DOHH2 (cell line): ENCODE data around the gene LNX1.

Source experiments
- H3F3A ChIP-seq: fragments of 200-600 bp; sonication (generic), shearing (Covaris generic); 2 replicates; pipeline ENCODE4 v1.6.0; 2016; ENCODE audit warnings: antibody characterized with exemption, mild to moderate bottlenecking; ENCODE audit not compliant: control insufficient read depth, insufficient read depth
- H3K27ac ChIP-seq: fragments of 200-600 bp; sonication (generic); 2 replicates; pipeline ENCODE4 v1.5.1; 2014; ENCODE audit warnings: low read depth, mild to moderate bottlenecking, low read length, moderate library complexity
- H3K27me3 ChIP-seq: fragments of 200-600 bp; sonication (generic); 2 replicates; pipeline ENCODE4 v1.6.1; 2014; ENCODE audit warnings: mild to moderate bottlenecking, low read length, mixed read lengths; ENCODE audit not compliant: control insufficient read depth
- H3K36me3 ChIP-seq: fragments of 200-600 bp; sonication (generic); 2 replicates; pipeline ENCODE4 v1.6.1; 2014; ENCODE audit warnings: mild to moderate bottlenecking, low read length, moderate library complexity, mixed read lengths; ENCODE audit not compliant: control insufficient read depth
- H3K4me1 ChIP-seq: fragments of 200-600 bp; sonication (generic); 2 replicates; pipeline ENCODE4 v1.6.1; 2014; ENCODE audit warnings: mild to moderate bottlenecking, low read length, mixed read lengths; ENCODE audit not compliant: control insufficient read depth
- H3K4me2 ChIP-seq: fragments of 200-600 bp; sonication (generic); 2 replicates; pipeline ENCODE4 v1.6.0; 2014; ENCODE audit warnings: mild to moderate bottlenecking, low read length, moderate library complexity
- H3K4me3 ChIP-seq: fragments of 200-600 bp; sonication (generic); 2 replicates; pipeline ENCODE4 v1.5.1; 2014; ENCODE audit warnings: mild to moderate bottlenecking, low read length, mixed read lengths
- H3K79me2 ChIP-seq: fragments of 200-600 bp; sonication (generic); 2 replicates; pipeline ENCODE4 v1.6.1; 2014; ENCODE audit warnings: mild to moderate bottlenecking, low read length, mixed read lengths; ENCODE audit not compliant: control insufficient read depth
- H3K9me2 ChIP-seq: fragments of 200-600 bp; sonication (generic); replicated peaks from 2 replicates; pipeline ENCODE4 v1.6.1; 2014; ENCODE audit warnings: mild to moderate bottlenecking, low read length, mixed read lengths; ENCODE audit not compliant: control insufficient read depth
- H3K9me3 ChIP-seq: fragments of 200-600 bp; sonication (generic); 2 replicates; pipeline ENCODE4 v1.6.1; 2014; ENCODE audit warnings: antibody characterized with exemption, low read length, mixed read lengths; ENCODE audit not compliant: control insufficient read depth, insufficient read depth
- H4K20me1 ChIP-seq: fragments of 200-600 bp; sonication (generic); 2 replicates; pipeline ENCODE4 v1.6.0; 2014; ENCODE audit warnings: low read depth, mild to moderate bottlenecking, antibody characterized with exemption, low read length, moderate library complexity; ENCODE audit not compliant: control insufficient read depth, insufficient read depth
- EZH2phosphoT487 ChIP-seq: fragments of 200-600 bp; sonication (generic); IDR thresholded peaks from 2 replicates; pipeline ENCODE4 v1.6.1; 2017; ENCODE audit warnings: borderline replicate concordance, mild to moderate bottlenecking, antibody characterized with exemption, low read length, moderate library complexity, mixed read lengths
- TF ChIP-seq, protein P1 (sequence below): fragments of 200-600 bp; sonication (generic); IDR thresholded peaks from one replicate; pipeline ENCODE4 v1.5.1; 2014; ENCODE audit warnings: antibody characterized with exemption, mild to moderate bottlenecking, low read depth, low read length; ENCODE audit not compliant: poor library complexity, severe bottlenecking

The LNX1 gene

DNA sequence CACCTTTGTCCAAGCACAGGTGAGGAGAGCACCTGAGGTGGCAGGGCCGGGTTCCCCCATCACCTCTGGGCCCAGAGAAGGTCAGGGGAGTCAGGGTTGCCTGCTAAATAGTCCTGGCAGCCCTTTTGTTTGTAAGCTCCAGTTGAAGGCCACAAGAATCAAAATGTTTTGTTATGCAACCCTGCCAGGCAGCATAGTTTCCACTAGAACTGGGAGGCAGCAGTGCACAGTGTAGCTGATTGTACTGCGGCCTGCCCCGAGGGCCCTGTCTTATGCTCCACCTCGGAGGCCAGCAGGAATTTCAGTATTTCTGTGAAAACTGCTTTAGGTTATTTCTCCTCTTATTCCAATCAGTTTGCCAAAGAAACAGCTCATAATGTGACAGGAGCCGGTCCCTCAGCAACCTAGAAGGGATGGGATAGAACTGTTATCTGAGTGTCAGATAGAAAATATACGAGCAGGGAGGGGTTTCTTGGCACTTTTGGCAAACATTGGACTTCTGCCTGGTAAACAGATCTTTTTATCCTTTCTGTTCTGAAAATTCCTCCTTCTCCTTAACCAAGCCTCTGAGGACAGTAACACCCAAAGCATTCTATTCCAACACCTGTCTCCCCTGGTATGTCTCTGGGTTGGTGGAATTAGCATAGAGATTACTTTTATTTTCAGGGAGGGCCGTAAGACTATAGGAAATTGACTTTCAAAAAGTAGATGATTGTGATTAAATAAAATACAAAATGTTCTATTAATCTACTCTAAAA, 93.6 kb downstream of the LNX1 start:
- no peaks in the 10 kb centered on the region for H3K79me2 ChIP-seq
- no peaks in the 10 kb centered on the region for H3F3A ChIP-seq
- H3K9me2 ChIP-seq: no peaks in the 10 kb centered on the region
- no peak for TF ChIP-seq EZH2phosphoT487
- TF ChIP-seq, protein P1, sequence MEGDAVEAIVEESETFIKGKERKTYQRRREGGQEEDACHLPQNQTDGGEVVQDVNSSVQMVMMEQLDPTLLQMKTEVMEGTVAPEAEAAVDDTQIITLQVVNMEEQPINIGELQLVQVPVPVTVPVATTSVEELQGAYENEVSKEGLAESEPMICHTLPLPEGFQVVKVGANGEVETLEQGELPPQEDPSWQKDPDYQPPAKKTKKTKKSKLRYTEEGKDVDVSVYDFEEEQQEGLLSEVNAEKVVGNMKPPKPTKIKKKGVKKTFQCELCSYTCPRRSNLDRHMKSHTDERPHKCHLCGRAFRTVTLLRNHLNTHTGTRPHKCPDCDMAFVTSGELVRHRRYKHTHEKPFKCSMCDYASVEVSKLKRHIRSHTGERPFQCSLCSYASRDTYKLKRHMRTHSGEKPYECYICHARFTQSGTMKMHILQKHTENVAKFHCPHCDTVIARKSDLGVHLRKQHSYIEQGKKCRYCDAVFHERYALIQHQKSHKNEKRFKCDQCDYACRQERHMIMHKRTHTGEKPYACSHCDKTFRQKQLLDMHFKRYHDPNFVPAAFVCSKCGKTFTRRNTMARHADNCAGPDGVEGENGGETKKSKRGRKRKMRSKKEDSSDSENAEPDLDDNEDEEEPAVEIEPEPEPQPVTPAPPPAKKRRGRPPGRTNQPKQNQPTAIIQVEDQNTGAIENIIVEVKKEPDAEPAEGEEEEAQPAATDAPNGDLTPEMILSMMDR: no peak
- H3K4me2 ChIP-seq: no peak overlapping the region
- no peak overlapping the region for H3K27ac ChIP-seq
- no peaks in the 10 kb centered on the region for H4K20me1 ChIP-seq
- no peaks in the 10 kb centered on the region for H3K27me3 ChIP-seq
- H3K36me3 ChIP-seq: no peaks in the 10 kb centered on the region
- no peaks in the 10 kb centered on the region for H3K9me3 ChIP-seq
- H3K4me1 ChIP-seq: no peaks in the 10 kb centered on the region
- H3K4me3 ChIP-seq: no peak overlapping the region

DNA sequence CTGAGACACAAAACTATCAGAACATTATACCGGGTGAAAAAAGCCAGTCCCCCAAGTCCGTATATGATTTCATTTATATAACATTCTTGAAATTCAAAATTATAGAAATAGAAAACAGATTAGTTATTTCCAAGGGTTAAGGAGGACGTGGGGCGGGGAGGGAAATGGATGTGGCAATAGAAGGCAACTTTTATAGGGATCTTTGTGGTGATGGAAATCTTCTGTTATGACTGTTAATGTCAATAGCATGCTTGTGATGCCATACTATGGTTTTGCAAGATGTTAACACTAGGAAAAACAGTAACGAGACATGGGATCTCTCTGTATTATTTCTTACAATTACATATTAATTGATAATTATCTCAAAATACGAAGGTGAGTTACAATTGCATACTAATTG, 96.4 kb downstream of the LNX1 start:
- no peaks in the 10 kb centered on the region for H3K9me2 ChIP-seq
- H4K20me1 ChIP-seq: no peaks in the 10 kb centered on the region
- no peak overlapping the region for H3K4me3 ChIP-seq
- no peak overlapping the region for H3K4me2 ChIP-seq
- TF ChIP-seq, protein P1: no peak
- TF ChIP-seq EZH2phosphoT487: no peak
- no peaks in the 10 kb centered on the region for H3K9me3 ChIP-seq
- H3K4me1 ChIP-seq: no peaks in the 10 kb centered on the region
- H3F3A ChIP-seq: no peaks in the 10 kb centered on the region
- H3K27ac ChIP-seq: no peak overlapping the region
- H3K27me3 ChIP-seq: peaks cover 4% of the 10 kb centered on the region; the same call in 1 of the 2 replicates
- no peaks in the 10 kb centered on the region for H3K79me2 ChIP-seq
- H3K36me3 ChIP-seq: no peaks in the 10 kb centered on the region

DNA sequence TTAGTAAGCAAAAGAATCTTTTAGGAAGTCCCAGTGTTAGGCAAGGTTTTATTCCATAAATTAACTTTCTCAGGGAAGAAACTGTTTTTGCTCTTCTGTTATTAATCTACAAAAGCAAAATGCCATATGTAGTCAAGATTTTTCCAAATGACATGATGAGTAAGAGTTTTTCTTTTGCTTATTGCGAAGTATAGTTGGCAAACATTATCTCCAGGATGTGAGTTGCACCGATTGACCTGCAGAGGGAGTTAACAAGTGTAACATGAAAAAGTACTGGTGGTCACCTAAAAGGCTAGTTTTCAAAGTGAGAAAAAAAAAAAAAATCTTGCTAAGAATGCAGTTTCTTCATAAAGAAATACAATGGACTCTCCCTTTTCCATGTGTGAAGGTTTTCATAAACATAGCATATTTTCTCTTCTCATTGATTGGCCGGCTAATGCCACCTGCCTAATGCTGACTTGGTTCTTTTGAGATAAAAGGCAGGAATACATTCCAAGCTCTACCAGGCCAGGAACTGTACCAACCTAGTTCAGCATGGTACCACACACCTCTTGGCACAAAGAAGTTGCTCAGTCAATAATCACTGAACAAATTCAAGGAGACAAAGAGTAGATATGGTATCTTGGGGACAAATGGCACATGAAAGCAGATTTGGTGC, 100.2 kb downstream of the LNX1 start:
- no peak overlapping the region for H3K4me3 ChIP-seq
- H3K36me3 ChIP-seq: no peaks in the 10 kb centered on the region
- peaks cover 16% of the 10 kb centered on the region for H3K27me3 ChIP-seq
- H3K9me3 ChIP-seq: no peaks in the 10 kb centered on the region
- H3K9me2 ChIP-seq: no peaks in the 10 kb centered on the region
- no peaks in the 10 kb centered on the region for H4K20me1 ChIP-seq
- H3F3A ChIP-seq: no peaks in the 10 kb centered on the region
- H3K79me2 ChIP-seq: no peaks in the 10 kb centered on the region
- H3K27ac ChIP-seq: no peak overlapping the region
- no peak overlapping the region for H3K4me2 ChIP-seq
- H3K4me1 ChIP-seq: no peaks in the 10 kb centered on the region
- TF ChIP-seq, protein P1: peak; percentile 72
- TF ChIP-seq EZH2phosphoT487: no peak
